GM21360 (cell line): ENCODE measurements around the gene STK38.
"Not testable (repeated sequence)": the region's sequence is repeated elsewhere in the genome, so short reads cannot be mapped to it uniquely, and the experiment has no call there.

Source experiments
- ATAC-seq: cut with Tn5 transposase; IDR thresholded peaks from one replicate; pipeline ENCODE4 v1.9.1; 2021; ENCODE audit warnings: mild to moderate bottlenecking, moderate library complexity; ENCODE audit not compliant: unreplicated experiment

STK38 gene

GRCh38 chr6:36489426-36489825, 57.9 kb downstream of the STK38 start:
- no peak for ATAC-seq

- no peak for ATAC-seq
Measured at GRCh38 chr6:36488221-36488620, 59.1 kb downstream of the STK38 start.

GRCh38 chr6:36487698-36488097, 59.6 kb downstream of the STK38 start:
- ATAC-seq = no peak

- no peak for ATAC-seq
Measured at GRCh38 chr6:36484736-36485135, 62.5 kb downstream of the STK38 start.

GRCh38 chr6:36483326-36483725, 64.0 kb downstream of the STK38 start:
- not testable (repeated sequence) for ATAC-seq

GRCh38 chr6:36479256-36479655, 68.0 kb downstream of the STK38 start:
- ATAC-seq = no peak

- ATAC-seq = no peak
Measured at GRCh38 chr6:36478051-36478526, 69.2 kb downstream of the STK38 start.

GRCh38 chr6:36469946-36470345, 77.3 kb downstream of the STK38 start:
- ATAC-seq = no peak

GRCh38 chr6:36469148-36469661, 78.1 kb downstream of the STK38 start:
- no peak for ATAC-seq

GRCh38 chr6:36467625-36468024, 79.7 kb downstream of the STK38 start:
- ATAC-seq = no peak

- ATAC-seq = no peak
Measured at GRCh38 chr6:36464233-36464632, 83.0 kb downstream of the STK38 start.

- no peak for ATAC-seq
Measured at GRCh38 chr6:36463676-36464075, 83.6 kb downstream of the STK38 start.

GRCh38 chr6:36461646-36462045, 85.6 kb downstream of the STK38 start:
- ATAC-seq = no peak

GRCh38 chr6:36460916-36461315, 86.4 kb downstream of the STK38 start:
- ATAC-seq = no peak

- ATAC-seq = no peak
Measured at GRCh38 chr6:36459501-36459900, 87.8 kb downstream of the STK38 start.

- ATAC-seq = no peak
Measured at GRCh38 chr6:36455486-36456027, 91.7 kb downstream of the STK38 start.

GRCh38 chr6:36452897-36453296, 94.4 kb downstream of the STK38 start:
- not testable (repeated sequence) for ATAC-seq

GRCh38 chr6:36449173-36449572, 98.1 kb downstream of the STK38 start:
- not testable (repeated sequence) for ATAC-seq

- ATAC-seq = no peak
Measured at GRCh38 chr6:36445621-36446020, 101.7 kb downstream of the STK38 start.

GRCh38 chr6:36444470-36444869, 102.8 kb downstream of the STK38 start:
- ATAC-seq = no peak
